ENCODE results near the gene ACKR3.

GRCh38 chr2:236533343-236533742, 36.3 kb upstream of the ACKR3 start:
- TF ChIP-seq POLR2AphosphoS5 (IDR thresholded peaks at IDR 0.05) (no peak), POLR2A (IDR thresholded peaks at IDR 0.05; ENCODE audit: low read depth) (no peak), CTCF (IDR thresholded peaks at IDR 0.05) (no peak)
